ENCODE results near the gene PAX2. TPM values are rescaled to one million over a fixed set of nuclear protein-coding genes. Genes with fewer than 3 reads are reported as not detected.

PAX2 gene
- total RNA-seq, 5 donors from 2014 or later (not counting 1 experiment from before 2014, with no cell fraction given), result not detected

DNA sequence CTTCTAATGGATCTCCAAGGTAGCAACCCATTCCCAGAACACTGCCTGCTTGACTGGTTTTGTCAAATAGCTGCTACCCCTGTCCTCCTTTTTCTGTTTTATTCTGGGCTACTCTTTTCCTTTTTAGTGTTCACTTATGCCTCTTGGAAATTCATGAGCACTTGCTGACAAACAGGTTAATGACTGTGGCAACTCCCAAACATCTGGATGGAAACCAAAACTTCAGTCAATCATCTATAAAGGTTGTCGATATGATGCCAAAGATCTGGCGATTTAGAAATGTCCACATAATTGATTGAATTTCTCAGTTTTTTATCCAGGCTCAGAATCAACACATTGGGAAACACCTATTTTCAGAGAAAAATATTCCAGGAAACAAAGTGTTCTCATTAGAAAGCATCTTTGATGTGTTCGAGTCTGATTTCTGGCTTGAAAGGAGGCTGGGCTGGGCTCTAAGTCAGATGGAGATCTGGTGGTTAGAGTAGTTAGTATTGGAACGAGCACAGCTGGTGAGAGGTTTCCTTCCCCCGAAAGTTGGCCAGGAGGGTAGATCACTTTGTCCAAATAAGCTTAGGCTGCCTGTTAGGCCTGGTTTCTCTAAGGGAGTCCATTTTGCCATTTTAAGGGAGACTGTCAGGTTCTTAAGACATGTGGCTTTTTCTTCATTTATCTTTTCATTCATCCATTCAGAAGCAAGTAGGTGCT lies 17.8 kb downstream of the PAX2 start:
- Histone ChIP-seq H3K27me3 (replicated peaks in 1 of 2; ENCODE audit: control insufficient read depth in 2 of 2, extremely low read depth in 1 of 2, insufficient read depth in 2 of 2, low read length in 1 of 2) (peaks cover 3 to 37% of the 10 kb centered on the region in 2 experiments), H3K4me3 (ENCODE audit: control insufficient read depth in 1 of 2, extremely low read depth in 1 of 2, low read length in 1 of 2) (no peak overlapping the region), H3K4me1 (ENCODE audit: control insufficient read depth in 1 of 2, extremely low read depth in 1 of 2, insufficient read depth in 2 of 2, low read length in 2 of 2) (no peaks in the 10 kb centered on the region), H3K36me3 (ENCODE audit: control insufficient read depth in 2 of 2, extremely low read depth in 1 of 2, insufficient read depth in 1 of 2, low read length in 1 of 2) (no peaks in the 10 kb centered on the region), H3K27ac (ENCODE audit: low read length) (no peak overlapping the region), H3K9me3 (no peaks in the 10 kb centered on the region)
- H3K4me1 Mint-ChIP-seq, result no peaks in the 10 kb centered on the region
- no peak for ATAC-seq (replicated peaks in 1 of 4)
- H3K4me3 Mint-ChIP-seq, result no peak overlapping the region
- H3K27ac Mint-ChIP-seq, result no peak overlapping the region
- no peaks in the 10 kb centered on the region for H3K36me3 Mint-ChIP-seq
- WGBS (ENCODE audit: insufficient coverage), result 63% methylated on average over 5 of the region's 5 CpGs
- ChIA-PET CTCF (interaction anchor here in 1 of 2 donors (1.4 kb wide), 1 partner anchor 20 kb away, joined by 3 read pairs; no protein-coding TSS in a partner anchor), POLR2A (no interaction called here)
- DNase-seq, result no peak
- H3K27me3 Mint-ChIP-seq, result peaks cover 61 to 64% of the 10 kb centered on the region in 2 donors
- H3K9me3 Mint-ChIP-seq, result no peaks in the 10 kb centered on the region

DNA sequence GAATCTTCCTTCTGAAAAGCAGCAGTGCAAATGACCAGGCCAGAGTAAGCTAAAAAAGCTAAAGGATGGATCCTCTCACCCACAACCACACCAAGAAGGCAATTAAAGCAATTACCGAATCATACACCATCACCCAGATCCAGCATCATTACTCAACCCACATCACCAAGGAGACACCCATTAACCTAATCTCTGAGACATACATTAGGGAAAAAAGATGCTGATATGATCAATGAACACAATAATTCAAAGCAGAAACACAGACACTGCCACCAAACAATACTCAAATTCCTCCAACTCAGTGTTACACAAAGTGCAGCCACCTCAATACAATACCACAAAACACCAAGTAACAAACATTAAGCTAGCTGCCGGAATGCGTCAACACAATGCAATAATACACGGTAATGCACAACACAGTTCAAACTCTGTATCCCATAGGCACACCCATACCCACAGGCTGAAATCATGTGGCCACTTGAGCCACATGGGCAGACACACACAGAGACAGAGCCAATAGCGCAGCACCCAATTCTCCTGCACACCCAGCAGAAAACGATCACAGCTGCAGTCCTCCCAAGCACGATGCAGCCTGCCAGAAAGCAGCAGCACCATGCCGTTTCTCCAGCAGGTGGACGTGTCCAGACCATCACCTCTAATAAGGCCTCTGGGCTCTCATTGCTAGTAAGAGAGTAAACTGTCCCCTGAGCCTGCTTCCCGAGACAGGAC lies 21.5 kb downstream of the PAX2 start:
- no peak overlapping the region for H3K27ac Mint-ChIP-seq
- no peak overlapping the region for H3K4me3 Mint-ChIP-seq
- H3K27me3 Mint-ChIP-seq, result peaks cover 36 to 38% of the 10 kb centered on the region in 2 donors
- Histone ChIP-seq H3K36me3 (ENCODE audit: control insufficient read depth in 2 of 2, extremely low read depth in 1 of 2, insufficient read depth in 1 of 2, low read length in 1 of 2) (no peaks in the 10 kb centered on the region), H3K4me1 (ENCODE audit: control insufficient read depth in 1 of 2, extremely low read depth in 1 of 2, insufficient read depth in 2 of 2, low read length in 2 of 2) (no peaks in the 10 kb centered on the region), H3K27me3 (replicated peaks in 1 of 2; ENCODE audit: control insufficient read depth in 2 of 2, extremely low read depth in 1 of 2, insufficient read depth in 2 of 2, low read length in 1 of 2) (peaks cover 3 to 9% of the 10 kb centered on the region in 2 experiments), H3K9me3 (no peaks in the 10 kb centered on the region), H3K4me3 (ENCODE audit: control insufficient read depth in 1 of 2, extremely low read depth in 1 of 2, low read length in 1 of 2) (no peak overlapping the region), H3K27ac (ENCODE audit: low read length) (no peak overlapping the region)
- H3K4me1 Mint-ChIP-seq, result no peaks in the 10 kb centered on the region
- ATAC-seq (replicated peaks in 1 of 4), result no peak
- H3K9me3 Mint-ChIP-seq, result no peaks in the 10 kb centered on the region
- POLR2A ChIA-PET, result no interaction called here
- H3K36me3 Mint-ChIP-seq, result no peaks in the 10 kb centered on the region
- CTCF ChIA-PET, result interaction anchor here in 1 of 2 donors (0.5 kb wide), 1 partner anchor 24 kb away, joined by 3 read pairs; no protein-coding TSS in a partner anchor
- WGBS (ENCODE audit: insufficient coverage), result 83% methylated on average over 5 of the region's 10 CpGs
- DNase-seq, result no peak

DNA sequence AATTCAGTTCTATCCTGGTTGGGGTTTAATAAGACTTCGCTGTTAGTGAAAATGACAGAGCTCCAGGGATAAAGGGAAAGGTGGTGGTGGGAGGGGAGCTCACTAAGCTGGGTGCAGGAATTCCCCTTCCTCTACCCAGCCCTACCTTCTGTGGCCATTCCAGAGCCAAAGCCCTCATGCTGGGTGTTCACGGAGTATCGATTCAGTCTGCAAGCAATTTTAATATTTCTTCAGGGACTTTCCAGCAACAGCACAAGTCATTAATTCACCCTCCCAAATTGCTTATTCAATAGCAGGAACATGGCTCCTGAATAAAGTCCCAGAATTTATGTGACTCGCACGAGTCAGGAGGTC lies 22.0 kb downstream of the PAX2 start:
- H3K27ac ChIP-seq (ENCODE audit: low read length), result no peak overlapping the region
- no peaks in the 10 kb centered on the region for H3K36me3 ChIP-seq (ENCODE audit: control insufficient read depth in 2 of 2, extremely low read depth in 1 of 2, insufficient read depth in 1 of 2, low read length in 1 of 2)
- H3K9me3 ChIP-seq, result no peaks in the 10 kb centered on the region
- Mint-ChIP-seq H3K9me3 (no peaks in the 10 kb centered on the region), H3K4me3 (no peak overlapping the region), H3K4me1 (no peaks in the 10 kb centered on the region), H3K27me3 (peaks cover 32 to 34% of the 10 kb centered on the region in 2 donors), H3K27ac (no peak overlapping the region), H3K36me3 (no peaks in the 10 kb centered on the region)
- ATAC-seq (replicated peaks in 1 of 4), result no peak
- H3K27me3 ChIP-seq (replicated peaks in 1 of 2; ENCODE audit: control insufficient read depth in 2 of 2, extremely low read depth in 1 of 2, insufficient read depth in 2 of 2, low read length in 1 of 2), result peaks cover 3 to 9% of the 10 kb centered on the region in 2 experiments
- WGBS (ENCODE audit: insufficient coverage), result 92% methylated on average over 2 of the region's 5 CpGs
- no peak for DNase-seq
- H3K4me3 ChIP-seq (ENCODE audit: control insufficient read depth in 1 of 2, extremely low read depth in 1 of 2, low read length in 1 of 2), result no peak overlapping the region
- CTCF ChIA-PET, result interaction anchor here in 1 of 2 donors (0.5 kb wide), 1 partner anchor 24 kb away, joined by 3 read pairs; no protein-coding TSS in a partner anchor
- no peaks in the 10 kb centered on the region for H3K4me1 ChIP-seq (ENCODE audit: control insufficient read depth in 1 of 2, extremely low read depth in 1 of 2, insufficient read depth in 2 of 2, low read length in 2 of 2)
- POLR2A ChIA-PET, result no interaction called here

DNA sequence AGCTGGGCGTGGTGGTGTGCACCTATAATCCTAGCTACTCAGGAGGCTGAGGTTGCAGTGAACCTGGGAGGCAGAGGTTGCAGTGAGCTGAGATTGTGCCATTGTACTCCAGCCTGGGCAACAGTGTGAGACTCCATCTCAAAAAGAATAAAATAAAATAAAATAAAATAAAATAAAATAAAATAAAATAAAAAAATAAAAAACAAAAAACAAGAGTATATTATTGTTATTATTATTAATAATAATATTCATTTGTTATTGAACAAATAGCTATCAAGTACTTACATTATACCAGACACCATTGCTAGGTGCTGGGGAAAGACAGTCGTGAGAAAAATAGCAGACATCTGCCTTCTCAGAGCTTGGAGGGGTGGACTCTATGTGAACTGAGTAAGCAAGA lies 24.1 kb downstream of the PAX2 start:
- H3K36me3 ChIP-seq (ENCODE audit: control insufficient read depth in 2 of 2, extremely low read depth in 1 of 2, insufficient read depth in 1 of 2, low read length in 1 of 2), result no peaks in the 10 kb centered on the region
- ChIA-PET POLR2A (no interaction called here), CTCF (no interaction called here)
- no peak for DNase-seq
- Mint-ChIP-seq H3K27ac (no peak overlapping the region), H3K27me3 (peaks cover 33 to 37% of the 10 kb centered on the region in 2 donors), H3K4me3 (no peak overlapping the region), H3K9me3 (no peaks in the 10 kb centered on the region), H3K36me3 (no peaks in the 10 kb centered on the region), H3K4me1 (no peaks in the 10 kb centered on the region)
- H3K27ac ChIP-seq (ENCODE audit: low read length), result no peak overlapping the region
- WGBS (ENCODE audit: insufficient coverage), result no CpG with 5 or more reads among the region's 2 CpGs
- no peak overlapping the region for H3K4me3 ChIP-seq (ENCODE audit: control insufficient read depth in 1 of 2, extremely low read depth in 1 of 2, low read length in 1 of 2)
- no peaks in the 10 kb centered on the region for H3K4me1 ChIP-seq (ENCODE audit: control insufficient read depth in 1 of 2, extremely low read depth in 1 of 2, insufficient read depth in 2 of 2, low read length in 2 of 2)
- H3K27me3 ChIP-seq (replicated peaks in 1 of 2; ENCODE audit: control insufficient read depth in 2 of 2, extremely low read depth in 1 of 2, insufficient read depth in 2 of 2, low read length in 1 of 2), result peaks cover 3 to 16% of the 10 kb centered on the region in 2 experiments
- H3K9me3 ChIP-seq, result no peaks in the 10 kb centered on the region
- no peak for ATAC-seq (replicated peaks in 1 of 4)

DNA sequence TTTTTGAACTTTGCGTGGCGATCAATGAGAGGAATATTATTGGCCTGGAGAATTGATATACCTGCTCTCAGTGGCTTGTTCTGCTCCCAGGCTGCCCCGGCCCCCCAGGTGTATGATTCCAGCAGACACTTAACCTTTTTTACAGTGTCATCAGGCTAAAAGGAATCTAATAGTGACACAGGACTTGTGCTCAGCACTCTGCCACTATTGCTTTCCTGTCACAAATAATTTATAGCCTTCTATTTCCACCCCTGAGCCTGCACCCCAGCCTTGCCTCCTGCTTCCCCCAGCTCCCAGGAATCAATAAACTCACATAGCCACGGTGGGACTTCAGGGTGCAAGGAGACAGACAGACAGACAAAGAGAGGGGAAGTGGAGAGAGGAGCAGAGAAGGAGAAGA lies 28.3 kb downstream of the PAX2 start:
- no CpG with 5 or more reads among the region's 4 CpGs for WGBS (ENCODE audit: insufficient coverage)
- CTCF ChIA-PET, result no interaction called here
- peaks cover 29 to 45% of the 10 kb centered on the region in 2 donors for H3K27me3 Mint-ChIP-seq

DNA sequence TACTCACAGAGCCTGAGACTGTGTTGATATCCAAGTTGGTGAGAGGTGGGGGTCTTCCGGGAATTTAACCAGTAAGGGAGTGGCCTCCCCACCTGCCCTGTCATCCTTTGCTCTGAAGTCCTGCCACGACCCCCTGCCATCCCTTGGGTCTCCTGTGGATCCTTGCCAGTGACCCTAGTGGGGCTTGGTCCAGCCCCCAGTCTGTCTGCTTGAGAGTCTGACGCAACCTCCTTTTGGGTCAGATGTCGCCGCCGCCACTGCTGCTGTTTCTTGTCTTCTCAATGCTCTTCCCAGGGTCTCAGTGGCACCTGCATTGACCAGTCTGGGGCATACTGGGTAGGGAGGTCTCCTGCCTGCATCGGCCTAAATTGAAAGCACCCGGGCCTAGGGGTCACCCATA lies 28.8 kb downstream of the PAX2 start:
- no peaks in the 10 kb centered on the region for H3K9me3 ChIP-seq
- Mint-ChIP-seq H3K27me3 (peaks cover 33 to 51% of the 10 kb centered on the region in 2 donors), H3K4me3 (no peak overlapping the region), H3K9me3 (no peaks in the 10 kb centered on the region), H3K27ac (no peak overlapping the region), H3K4me1 (no peaks in the 10 kb centered on the region), H3K36me3 (no peaks in the 10 kb centered on the region)
- H3K4me3 ChIP-seq (ENCODE audit: control insufficient read depth in 1 of 2, extremely low read depth in 1 of 2, low read length in 1 of 2), result no peak overlapping the region
- POLR2A ChIA-PET, result no interaction called here
- H3K27me3 ChIP-seq (replicated peaks in 1 of 2; ENCODE audit: control insufficient read depth in 2 of 2, extremely low read depth in 1 of 2, insufficient read depth in 2 of 2, low read length in 1 of 2), result peaks cover 4 to 34% of the 10 kb centered on the region in 2 experiments
- no peak overlapping the region for H3K27ac ChIP-seq (ENCODE audit: low read length)
- CTCF ChIA-PET, result no interaction called here
- H3K4me1 ChIP-seq (ENCODE audit: control insufficient read depth in 1 of 2, extremely low read depth in 1 of 2, insufficient read depth in 2 of 2, low read length in 2 of 2), result no peaks in the 10 kb centered on the region
- H3K36me3 ChIP-seq (ENCODE audit: control insufficient read depth in 2 of 2, extremely low read depth in 1 of 2, insufficient read depth in 1 of 2, low read length in 1 of 2), result no peaks in the 10 kb centered on the region
- ATAC-seq (replicated peaks in 1 of 4), result no peak
- no peak for DNase-seq
- WGBS (ENCODE audit: insufficient coverage), result 80% methylated on average over 4 of the region's 8 CpGs

More for the DNA sequence above, 28.3 kb downstream of the PAX2 start:
- POLR2A ChIA-PET, result no interaction called here
- no peak overlapping the region for H3K27ac ChIP-seq (ENCODE audit: low read length)
- no peaks in the 10 kb centered on the region for H3K9me3 Mint-ChIP-seq
- H3K4me1 Mint-ChIP-seq, result no peaks in the 10 kb centered on the region
- H3K4me3 Mint-ChIP-seq, result no peak overlapping the region
- H3K36me3 Mint-ChIP-seq, result no peaks in the 10 kb centered on the region
- H3K27ac Mint-ChIP-seq, result no peak overlapping the region
- no peaks in the 10 kb centered on the region for H3K4me1 ChIP-seq (ENCODE audit: control insufficient read depth in 1 of 2, extremely low read depth in 1 of 2, insufficient read depth in 2 of 2, low read length in 2 of 2)
- peaks cover 4 to 32% of the 10 kb centered on the region in 2 experiments for H3K27me3 ChIP-seq (replicated peaks in 1 of 2; ENCODE audit: control insufficient read depth in 2 of 2, extremely low read depth in 1 of 2, insufficient read depth in 2 of 2, low read length in 1 of 2)
- DNase-seq (no peak), ATAC-seq (replicated peaks in 1 of 4) (no peak)
- H3K9me3 ChIP-seq, result no peaks in the 10 kb centered on the region
- H3K4me3 ChIP-seq (ENCODE audit: control insufficient read depth in 1 of 2, extremely low read depth in 1 of 2, low read length in 1 of 2), result no peak overlapping the region
- no peaks in the 10 kb centered on the region for H3K36me3 ChIP-seq (ENCODE audit: control insufficient read depth in 2 of 2, extremely low read depth in 1 of 2, insufficient read depth in 1 of 2, low read length in 1 of 2)
